ENCODE results near the gene GRIPAP1. TPM values are rescaled to one million over a fixed set of nuclear protein-coding genes. Genes with fewer than 3 reads are reported as not detected.

GRIPAP1 gene
- total RNA-seq, 8 experiments from 2014 or later, result 24.2 to 69.0 (median 44.8) TPM

GRCh38 chrX:48923771-48924170 is 78.3 kb downstream of the GRIPAP1 start:
- WGBS, 10 experiments, result 82% methylated on average over 4 of the region's 13 CpGs; no CpG with 5 or more reads in 9 of the 10 experiments
- ATAC-seq (replicated peaks in 6 of 8), result no peak
- Histone ChIP-seq H3K4me1 (replicated peaks in 1 of 2) (peaks cover 6 to 11% of the 10 kb centered on the region in 2 donors), H3K27ac (no peak overlapping the region), H3K4me3 (no peak overlapping the region)
- in situ Hi-C loops (cut with MboI; ENCODE audit: low pct_unique_long_range_greater_than_20kb in 2 of 9, low sequenced_read_pairs in 9 of 9, unreplicated experiment in 9 of 9), result no loop called here

Other genes with a start within 250 kb of the GRIPAP1 start
- not detected for gene GLOD5, start 240.5 kb downstream of the GRIPAP1 start, total RNA-seq
- not detected for gene GATA1, start 215.7 kb downstream of the GRIPAP1 start, total RNA-seq
- gene HDAC6, start 200.2 kb downstream of the GRIPAP1 start, total RNA-seq, result 100 to 1,000 TPM in 1 of 8 experiments, 10 to 100 TPM in 7; 29.7 to 104 (median 62.2) TPM
- gene ERAS, start 175.8 kb downstream of the GRIPAP1 start, total RNA-seq, result under 1 TPM in 7 of 8 experiments, not detected in 1; 0.27 to 0.90 (median 0.46) TPM
- 100 to 1,000 TPM in 1 of 8 experiments, 10 to 100 TPM in 6, 1 to 10 TPM in 1; 4.0 to 103 (median 33.2) TPM for gene PCSK1N, start 166.7 kb downstream of the GRIPAP1 start, total RNA-seq
- 100 to 1,000 TPM in 1 of 8 experiments, 10 to 100 TPM in 7; 40.6 to 102 (median 72.9) TPM for gene TIMM17B, start 104.5 kb downstream of the GRIPAP1 start, total RNA-seq
- gene PQBP1, start 104.3 kb downstream of the GRIPAP1 start, total RNA-seq, result 100 to 1,000 TPM in 3 of 8 experiments, 10 to 100 TPM in 5; 73.0 to 123 (median 99.1) TPM
- 10 to 100 TPM; 15.1 to 38.3 (median 23.8) TPM for gene SLC35A2, start 90.6 kb downstream of the GRIPAP1 start, total RNA-seq
- 10 to 100 TPM in 4 of 8 experiments, 1 to 10 TPM in 4; 6.9 to 20.3 (median 9.5) TPM for gene PIM2, start 83.2 kb downstream of the GRIPAP1 start, total RNA-seq
- 10 to 100 TPM; 22.0 to 49.8 (median 36.6) TPM for gene OTUD5, start 44.7 kb downstream of the GRIPAP1 start, total RNA-seq
- 1 to 10 TPM in 6 of 8 experiments, under 1 TPM in 2; 0.65 to 3.1 (median 1.5) TPM for gene KCND1, start 30.4 kb downstream of the GRIPAP1 start, total RNA-seq
- gene TFE3, start 41.1 kb upstream of the GRIPAP1 start, total RNA-seq, result 10 to 100 TPM in 7 of 8 experiments, 1 to 10 TPM in 1; 9.7 to 43.2 (median 24.4) TPM
- 1 to 10 TPM in 7 of 8 experiments, under 1 TPM in 1; 0.15 to 5.7 (median 3.9) TPM for gene CCDC120, start 56.7 kb upstream of the GRIPAP1 start, total RNA-seq
- 10 to 100 TPM in 7 of 8 experiments, 1 to 10 TPM in 1; 9.9 to 29.1 (median 14.2) TPM for gene PRAF2, start 71.7 kb upstream of the GRIPAP1 start, total RNA-seq
- 10 to 100 TPM; 20.7 to 97.3 (median 44.5) TPM for gene WDR45, start 77.6 kb upstream of the GRIPAP1 start, total RNA-seq
- gene GPKOW, start 121.5 kb upstream of the GRIPAP1 start, total RNA-seq, result 10 to 100 TPM; 16.3 to 29.8 (median 20.1) TPM
- 1 to 10 TPM in 6 of 8 experiments, under 1 TPM in 2; 0.57 to 2.7 (median 1.4) TPM for gene MAGIX, start 160.5 kb upstream of the GRIPAP1 start, total RNA-seq
- gene PLP2, start 169.6 kb upstream of the GRIPAP1 start, total RNA-seq, result 10 to 100 TPM in 3 of 8 experiments, 1 to 10 TPM in 5; 1.2 to 21.9 (median 6.0) TPM
- gene PRICKLE3, start 184.1 kb upstream of the GRIPAP1 start, total RNA-seq, result 10 to 100 TPM in 2 of 8 experiments, 1 to 10 TPM in 2, under 1 TPM in 4; 0.33 to 11.8 (median 1.1) TPM
- 100 to 1,000 TPM in 1 of 8 experiments, 10 to 100 TPM in 4, 1 to 10 TPM in 2, under 1 TPM in 1; 0.92 to 144 (median 71.8) TPM for gene SYP, start 197.9 kb upstream of the GRIPAP1 start, total RNA-seq
- gene CACNA1F, start 231.1 kb upstream of the GRIPAP1 start, total RNA-seq, result under 1 TPM in 2 of 8 experiments, not detected in 6; 0.28 to 0.41 TPM
- gene CCDC22, start 233.2 kb upstream of the GRIPAP1 start, total RNA-seq, result 10 to 100 TPM in 1 of 8 experiments, 1 to 10 TPM in 7; 7.2 to 10.6 (median 9.3) TPM